K562 (cell line): ENCODE measurements around the gene CD46. TPM values are rescaled to one million over a fixed set of nuclear protein-coding genes. Genes with fewer than 3 reads are reported as not detected.

Experiments
- BMI1 ChIP-seq: fragments of 150-350 bp; IDR thresholded peaks from 2 replicates; pipeline ENCODE4 v1.6.1; 2014; ENCODE audit warnings: low read length
- CBX1 ChIP-seq: sonication (generic); IDR thresholded peaks from 2 replicates; pipeline ENCODE4 v1.6.1; 2016; ENCODE audit warnings: antibody characterized with exemption, low read depth, mild to moderate bottlenecking
- KDM4B ChIP-seq, 2 experiments: fragments of 450-650 bp in 1 of 2; sonication (generic) in 1 of 2; IDR thresholded peaks; 2 replicates each; pipeline ENCODE4 v1.6.1; 2016 to 2017; ENCODE audit warnings: borderline replicate concordance in 2 of 2, antibody characterized with exemption in 1 of 2, low read depth in 1 of 2, mild to moderate bottlenecking in 1 of 2
- KDM5B ChIP-seq: fragments of 200-600 bp; sonication (generic); IDR thresholded peaks from 2 replicates; pipeline ENCODE4 v1.6.1; 2012; ENCODE audit warnings: low read depth, mild to moderate bottlenecking, moderate library complexity, low read length, control low read depth, inconsistent platforms; ENCODE audit not compliant: insufficient replicate concordance
- LCOR ChIP-seq: sonication (generic); formaldehyde crosslinking; IDR thresholded peaks from 2 replicates; pipeline ENCODE4 v1.8.0; 2022; ENCODE audit warnings: mild to moderate bottlenecking, missing genetic modification reagents
- PCBP1 ChIP-seq: fragments of 200-400 bp; formaldehyde crosslinking; IDR thresholded peaks from 2 replicates; pipeline ENCODE4 v1.6.1; 2018; ENCODE audit warnings: mild to moderate bottlenecking, low read depth, low read length; ENCODE audit not compliant: poor library complexity, severe bottlenecking
- POLR2AphosphoS5 ChIP-seq: IDR thresholded peaks from 2 replicates; pipeline ENCODE4 v1.6.1; 2011; ENCODE audit warnings: mild to moderate bottlenecking, low read depth, low read length, moderate library complexity; ENCODE audit not compliant: control insufficient read depth, insufficient read depth
- POLR2B ChIP-seq: fragments of 450-650 bp; IDR thresholded peaks from 2 replicates; pipeline ENCODE4 v1.6.1; 2018; ENCODE audit warnings: low read depth; ENCODE audit not compliant: partially characterized antibody
- RNF2 ChIP-seq: sonication (generic); IDR thresholded peaks from 2 replicates; pipeline ENCODE4 v1.6.1; 2016
- SIN3A ChIP-seq, 2 experiments: fragments of 150-350 bp in 1 of 2; IDR thresholded peaks; 2 replicates each; pipeline ENCODE4 v1.6.1; 2011 to 2016; ENCODE audit warnings: borderline replicate concordance in 2 of 2, low read depth in 2 of 2, low read length in 2 of 2, mild to moderate bottlenecking in 2 of 2, moderate library complexity in 2 of 2; ENCODE audit not compliant: control insufficient read depth in 1 of 2
- SRF ChIP-seq, 2 experiments: fragments of 250-450, 450-650 bp in 1 of 2; sonication (Bioruptor Pico) in 1 of 2; sonication (generic) in 1 of 2; formaldehyde crosslinking; IDR thresholded peaks; 2 replicates each; pipeline versions ENCODE4 v1.5.0 to v1.5.1; 2020 to 2022; ENCODE audit warnings: mild to moderate bottlenecking in 1 of 2, missing genetic modification reagents in 1 of 2
- polyA plus RNA-seq, 8 experiments: library from polyadenylated mRNA; depleted of rRNA in 4 of 8; stranded (reverse) in 5 of 8; unstranded in 3 of 8; fragments of >200 nt; fragmentation: Nextera tagmentation in 2 of 8; fragmentation: Illumina TruSeq in 1 of 8; extraction: Ambion mirVana in 2 of 8; extraction: Trizol in 1 of 8; gene quantifications; 2 replicates each; pipeline versions ENCODE4 v1.2.1 to v1.2.3, GENCODE V29; 2011 to 2014; ENCODE audit warnings: inconsistent platforms in 1 of 8, missing spikeins in 1 of 8
- total RNA-seq, 7 experiments: library from RNA; depleted of rRNA in 6 of 7; stranded (reverse); fragments of >200 nt in 6 of 7; fragmentation: Illumina TruSeq in 2 of 7; extraction: Trizol in 2 of 7; gene quantifications; 2 replicates each; pipeline versions ENCODE4 v1.2.1 to v1.2.3, GENCODE V29; 2011 to 2021; ENCODE audit warnings: low replicate concordance in 1 of 7
- TF ChIP-seq, protein P1 (sequence below): fragments of 450-650 bp; IDR thresholded peaks from 2 replicates; pipeline ENCODE4 v1.6.1; 2016; ENCODE audit warnings: low read depth
- TF ChIP-seq, protein P2 (sequence below): fragments of 250-450 bp; sonication (Bioruptor Pico); IDR thresholded peaks from 2 replicates; pipeline ENCODE4 v1.8.0; 2021; ENCODE audit warnings: mild to moderate bottlenecking, moderate library complexity
- TF ChIP-seq, protein P3 (sequence below): sonication (generic); formaldehyde crosslinking; IDR thresholded peaks from 2 replicates; pipeline ENCODE4 v1.9.0; 2022; ENCODE audit warnings: mild to moderate bottlenecking, missing genetic modification reagents
- TF ChIP-seq, protein P4 (sequence below): fragments of 450-650 bp; formaldehyde crosslinking; IDR thresholded peaks from 2 replicates; pipeline ENCODE4 v1.4.0; 2022; ENCODE audit warnings: missing genetic modification characterization

The CD46 gene
- total and polyA plus RNA-seq, 9 of the 15 experiments (the other 6 are each of a cell fraction or from before 2014, with no cell fraction given): 87.9 to 374 (median 156) TPM

DNA sequence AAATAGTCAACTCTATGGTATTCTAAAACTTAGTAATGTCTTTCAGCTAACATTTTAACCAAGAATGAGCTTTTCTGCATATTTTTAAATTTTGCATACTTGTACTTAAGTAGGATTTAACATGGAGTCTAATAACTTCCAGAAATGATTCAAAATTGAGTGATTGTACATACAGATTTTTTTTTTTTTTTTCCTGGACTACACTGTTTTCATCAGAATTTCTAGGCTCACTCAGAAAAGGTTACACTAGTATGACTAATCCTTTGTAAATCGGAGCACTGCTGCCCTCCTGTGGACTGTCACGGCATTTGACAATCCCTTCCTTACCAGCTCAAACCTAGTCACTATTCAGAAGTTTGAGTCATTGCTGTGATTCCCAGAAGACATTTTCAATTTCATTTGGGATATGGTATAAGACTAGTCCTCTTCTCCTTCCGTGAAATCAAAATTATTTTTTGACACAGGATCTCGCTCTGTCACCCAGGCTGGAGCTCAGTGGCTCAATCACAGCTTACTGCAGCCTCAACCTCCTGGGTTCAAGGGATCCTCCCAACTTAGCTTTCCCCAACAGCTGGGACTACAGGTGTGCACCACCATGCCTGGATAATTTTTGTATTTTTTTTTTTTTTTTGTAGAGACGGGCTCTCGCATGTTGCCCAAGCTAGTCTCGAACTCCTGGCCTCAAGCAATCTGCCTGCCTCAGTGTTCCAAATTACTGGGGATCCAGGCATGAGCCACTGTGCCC, 45.5 kb downstream of the CD46 start (continued):
- TF ChIP-seq, protein P1, sequence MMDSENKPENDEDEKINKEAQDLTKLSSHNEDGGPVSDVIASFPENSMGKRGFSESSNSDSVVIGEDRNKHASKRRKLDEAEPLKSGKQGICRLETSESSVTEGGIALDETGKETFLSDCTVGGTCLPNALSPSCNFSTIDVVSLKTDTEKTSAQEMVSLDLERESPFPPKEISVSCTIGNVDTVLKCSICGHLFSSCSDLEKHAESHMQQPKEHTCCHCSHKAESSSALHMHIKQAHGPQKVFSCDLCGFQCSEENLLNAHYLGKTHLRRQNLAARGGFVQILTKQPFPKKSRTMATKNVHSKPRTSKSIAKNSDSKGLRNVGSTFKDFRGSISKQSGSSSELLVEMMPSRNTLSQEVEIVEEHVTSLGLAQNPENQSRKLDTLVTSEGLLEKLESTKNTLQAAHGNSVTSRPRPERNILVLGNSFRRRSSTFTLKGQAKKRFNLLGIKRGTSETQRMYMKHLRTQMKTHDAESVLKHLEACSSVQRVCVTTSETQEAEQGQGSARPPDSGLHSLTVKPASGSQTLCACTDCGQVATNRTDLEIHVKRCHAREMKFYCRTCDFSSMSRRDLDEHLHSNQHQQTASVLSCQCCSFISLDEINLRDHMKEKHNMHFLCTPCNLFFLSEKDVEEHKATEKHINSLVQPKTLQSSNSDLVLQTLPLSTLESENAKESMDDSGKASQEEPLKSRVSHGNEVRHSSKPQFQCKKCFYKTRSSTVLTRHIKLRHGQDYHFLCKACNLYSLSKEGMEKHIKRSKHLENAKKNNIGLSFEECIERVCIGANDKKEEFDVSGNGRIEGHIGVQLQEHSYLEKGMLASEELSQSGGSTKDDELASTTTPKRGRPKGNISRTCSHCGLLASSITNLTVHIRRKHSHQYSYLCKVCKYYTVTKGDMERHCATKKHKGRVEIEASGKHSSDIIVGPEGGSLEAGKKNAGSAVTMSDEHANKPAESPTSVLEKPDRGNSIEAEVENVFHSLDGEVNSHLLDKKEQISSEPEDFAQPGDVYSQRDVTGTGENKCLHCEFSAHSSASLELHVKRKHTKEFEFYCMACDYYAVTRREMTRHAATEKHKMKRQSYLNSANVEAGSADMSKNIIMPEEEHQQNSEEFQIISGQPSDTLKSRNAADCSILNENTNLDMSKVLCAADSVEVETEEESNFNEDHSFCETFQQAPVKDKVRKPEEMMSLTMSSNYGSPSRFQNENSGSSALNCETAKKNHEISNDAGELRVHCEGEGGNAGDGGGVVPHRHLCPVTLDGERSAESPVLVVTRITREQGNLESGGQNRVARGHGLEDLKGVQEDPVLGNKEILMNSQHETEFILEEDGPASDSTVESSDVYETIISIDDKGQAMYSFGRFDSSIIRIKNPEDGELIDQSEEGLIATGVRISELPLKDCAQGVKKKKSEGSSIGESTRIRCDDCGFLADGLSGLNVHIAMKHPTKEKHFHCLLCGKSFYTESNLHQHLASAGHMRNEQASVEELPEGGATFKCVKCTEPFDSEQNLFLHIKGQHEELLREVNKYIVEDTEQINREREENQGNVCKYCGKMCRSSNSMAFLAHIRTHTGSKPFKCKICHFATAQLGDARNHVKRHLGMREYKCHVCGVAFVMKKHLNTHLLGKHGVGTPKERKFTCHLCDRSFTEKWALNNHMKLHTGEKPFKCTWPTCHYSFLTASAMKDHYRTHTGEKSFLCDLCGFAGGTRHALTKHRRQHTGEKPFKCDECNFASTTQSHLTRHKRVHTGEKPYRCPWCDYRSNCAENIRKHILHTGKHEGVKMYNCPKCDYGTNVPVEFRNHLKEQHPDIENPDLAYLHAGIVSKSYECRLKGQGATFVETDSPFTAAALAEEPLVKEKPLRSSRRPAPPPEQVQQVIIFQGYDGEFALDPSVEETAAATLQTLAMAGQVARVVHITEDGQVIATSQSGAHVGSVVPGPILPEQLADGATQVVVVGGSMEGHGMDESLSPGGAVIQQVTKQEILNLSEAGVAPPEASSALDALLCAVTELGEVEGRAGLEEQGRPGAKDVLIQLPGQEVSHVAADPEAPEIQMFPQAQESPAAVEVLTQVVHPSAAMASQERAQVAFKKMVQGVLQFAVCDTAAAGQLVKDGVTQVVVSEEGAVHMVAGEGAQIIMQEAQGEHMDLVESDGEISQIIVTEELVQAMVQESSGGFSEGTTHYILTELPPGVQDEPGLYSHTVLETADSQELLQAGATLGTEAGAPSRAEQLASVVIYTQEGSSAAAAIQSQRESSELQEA: no peak
- TF ChIP-seq LCOR (CRISPR knock-in tag) (no peak), KDM5B (no peak), CBX1 (no peak), PCBP1 (no peak), RNF2 (no peak), POLR2B (peak; percentile 16), POLR2AphosphoS5 (peak; percentile 64; the same call in 1 of the 2 replicates), KDM4B (IDR thresholded peaks at IDR 0.05; ENCODE audit: borderline replicate concordance in 2 of 2, low read depth in 1 of 2) (0 out of 4 replicates have a peak, but pooled peaks of 1 of the 2 experiments have one; percentile 77), BMI1 (no peak), SRF (CRISPR knock-in tag; IDR thresholded peaks at IDR 0.05) (no peak), SIN3A (IDR thresholded peaks at IDR 0.05; ENCODE audit: borderline replicate concordance in 2 of 2, control insufficient read depth in 1 of 2, low read depth in 2 of 2, low read length in 2 of 2) (no peak)
- TF ChIP-seq, protein P2, sequence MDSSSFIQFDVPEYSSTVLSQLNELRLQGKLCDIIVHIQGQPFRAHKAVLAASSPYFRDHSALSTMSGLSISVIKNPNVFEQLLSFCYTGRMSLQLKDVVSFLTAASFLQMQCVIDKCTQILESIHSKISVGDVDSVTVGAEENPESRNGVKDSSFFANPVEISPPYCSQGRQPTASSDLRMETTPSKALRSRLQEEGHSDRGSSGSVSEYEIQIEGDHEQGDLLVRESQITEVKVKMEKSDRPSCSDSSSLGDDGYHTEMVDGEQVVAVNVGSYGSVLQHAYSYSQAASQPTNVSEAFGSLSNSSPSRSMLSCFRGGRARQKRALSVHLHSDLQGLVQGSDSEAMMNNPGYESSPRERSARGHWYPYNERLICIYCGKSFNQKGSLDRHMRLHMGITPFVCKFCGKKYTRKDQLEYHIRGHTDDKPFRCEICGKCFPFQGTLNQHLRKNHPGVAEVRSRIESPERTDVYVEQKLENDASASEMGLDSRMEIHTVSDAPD: no peak
- TF ChIP-seq, protein P3, sequence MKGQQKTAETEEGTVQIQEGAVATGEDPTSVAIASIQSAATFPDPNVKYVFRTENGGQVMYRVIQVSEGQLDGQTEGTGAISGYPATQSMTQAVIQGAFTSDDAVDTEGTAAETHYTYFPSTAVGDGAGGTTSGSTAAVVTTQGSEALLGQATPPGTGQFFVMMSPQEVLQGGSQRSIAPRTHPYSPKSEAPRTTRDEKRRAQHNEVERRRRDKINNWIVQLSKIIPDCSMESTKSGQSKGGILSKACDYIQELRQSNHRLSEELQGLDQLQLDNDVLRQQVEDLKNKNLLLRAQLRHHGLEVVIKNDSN (CRISPR knock-in tag): no peak
- TF ChIP-seq, protein P4, sequence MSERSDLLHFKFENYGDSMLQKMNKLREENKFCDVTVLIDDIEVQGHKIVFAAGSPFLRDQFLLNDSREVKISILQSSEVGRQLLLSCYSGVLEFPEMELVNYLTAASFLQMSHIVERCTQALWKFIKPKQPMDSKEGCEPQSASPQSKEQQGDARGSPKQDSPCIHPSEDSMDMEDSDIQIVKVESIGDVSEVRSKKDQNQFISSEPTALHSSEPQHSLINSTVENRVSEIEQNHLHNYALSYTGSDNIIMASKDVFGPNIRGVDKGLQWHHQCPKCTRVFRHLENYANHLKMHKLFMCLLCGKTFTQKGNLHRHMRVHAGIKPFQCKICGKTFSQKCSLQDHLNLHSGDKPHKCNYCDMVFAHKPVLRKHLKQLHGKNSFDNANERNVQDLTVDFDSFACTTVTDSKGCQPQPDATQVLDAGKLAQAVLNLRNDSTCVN (CRISPR knock-in tag): no peak
